Measurements from ENCODE around the gene SOX1.

GRCh38 chr13:112120031-112120373 is 53.1 kb downstream of the SOX1 start:
- TF ChIP-seq CTCF (IDR thresholded peaks at IDR 0.05) (no peak), POLR2A (IDR thresholded peaks at IDR 0.05) (no peak), POLR2AphosphoS5 (IDR thresholded peaks at IDR 0.05) (no peak), EP300 (IDR thresholded peaks at IDR 0.05) (no peak)
